K562 (cell line): ENCODE data around the gene BIN1. TPM values are rescaled to one million over a fixed set of nuclear protein-coding genes. Genes with fewer than 3 reads are reported as not detected.

ENCODE experiments used
- ATAC-seq: fragments of 200-7000 bp; cut with Tn5 transposase; 3 replicates; pipeline ENCODE4 v1.9.1; 2020; ENCODE audit warnings: moderate library complexity
- BruUV-seq: library from RNA; stranded (reverse); fragments of 400-500 nt; replicated peaks from 2 replicates; lab custom pipeline; 2021; lab: Mats Ljungman, UMichigan
- CTCF ChIA-PET: fragments of 300-600 bp; formaldehyde crosslinking; extraction: SDS; loops from one replicate; lab custom pipeline; 2021; ENCODE audit warnings: low intra/inter-chr PET ratio; lab: Yijun Ruan, JAX
- POLR2A ChIA-PET: fragments of 300-600, 350-650 bp; sonication (Branson Sonifier 250); formaldehyde crosslinking; extraction: SDS; loops from one replicate; lab custom pipeline; 2021; ENCODE audit warnings: antibody characterized with exemption, inconsistent platforms; lab: Yijun Ruan, JAX
- DNase-seq, 4 experiments: peaks; one replicate each; pipeline versions ENCODE4 v3.0.0 to v3.0.0-alpha.2; 2011 to 2018; ENCODE audit warnings: low spot score in 3 of 4, mixed read lengths in 3 of 4; ENCODE audit errors: extremely low read depth in 1 of 4
- FAIRE-seq: peaks from 2 replicates; lab custom pipeline; 2011; peaks lifted over from hg19 to GRCh38; lab: Jason Lieb, UNC
- H2AFZ ChIP-seq: 2 replicates; pipeline ENCODE4 v1.6.0; 2011; ENCODE audit warnings: low read depth, low read length, control low read depth, inconsistent platforms
- H3K27ac ChIP-seq: fragments of 200-600 bp; 3 replicates; pipeline ENCODE4 v1.8.0; 2011; ENCODE audit warnings: low read depth, mild to moderate bottlenecking, control low read depth, inconsistent platforms, low read length, moderate library complexity, mixed read lengths; ENCODE audit errors: extremely low read depth
- H3K27me3 ChIP-seq, 2 experiments: fragments of 300-600 bp in 1 of 2; 2 replicates in 1 of 2; 3 replicates in 1 of 2; pipeline versions ENCODE4 v1.6.0 to v1.8.0; 2011; ENCODE audit warnings: inconsistent platforms in 2 of 2, low read length in 2 of 2, mild to moderate bottlenecking in 1 of 2, mixed read lengths in 1 of 2, moderate library complexity in 1 of 2; ENCODE audit not compliant: control insufficient read depth in 2 of 2, insufficient read depth in 2 of 2
- H3K36me3 ChIP-seq: fragments of 300-600 bp; 3 replicates; pipeline ENCODE4 v1.8.0; 2011; ENCODE audit warnings: mild to moderate bottlenecking, low read length, inconsistent platforms; ENCODE audit not compliant: control insufficient read depth, insufficient read depth
- H3K4me1 ChIP-seq, 2 experiments: fragments of 200-600 bp in 1 of 2; replicated peaks in 1 of 2; 2 replicates in 1 of 2; 3 replicates in 1 of 2; pipeline versions ENCODE4 v1.5.1 to v1.8.0; 2011; ENCODE audit warnings: inconsistent platforms in 2 of 2, low read length in 2 of 2, mild to moderate bottlenecking in 1 of 2, mixed read lengths in 1 of 2, moderate library complexity in 1 of 2; ENCODE audit not compliant: control insufficient read depth in 2 of 2, insufficient read depth in 2 of 2
- H3K4me2 ChIP-seq: 2 replicates; pipeline ENCODE4 v1.6.1; 2011; ENCODE audit warnings: low read length, control low read depth, inconsistent platforms, mixed read lengths; ENCODE audit not compliant: insufficient read depth
- H3K4me3 ChIP-seq: fragments of 200-600 bp; sonication (generic), shearing (Covaris generic); 2 replicates; pipeline ENCODE4 v1.5.1; 2016; ENCODE audit warnings: control low read depth, inconsistent platforms
- H3K79me2 ChIP-seq: fragments of 200-600 bp; 3 replicates; pipeline ENCODE4 v1.8.0; 2011; ENCODE audit warnings: low read length, inconsistent platforms; ENCODE audit not compliant: control insufficient read depth, insufficient read depth
- H3K9ac ChIP-seq, 2 experiments: 2 replicates each; pipeline versions ENCODE4 v1.6.0 to v1.6.1; 2011; ENCODE audit warnings: low read depth in 2 of 2, low read length in 2 of 2, control low read depth in 1 of 2, inconsistent platforms in 1 of 2, mild to moderate bottlenecking in 1 of 2, mixed read lengths in 1 of 2; ENCODE audit not compliant: insufficient read depth in 1 of 2
- H3K9me1 ChIP-seq: one replicate; pipeline ENCODE4 v1.6.0; 2011; ENCODE audit warnings: inconsistent platforms, mild to moderate bottlenecking, low read length, moderate library complexity; ENCODE audit not compliant: control insufficient read depth, insufficient read depth
- H3K9me3 ChIP-seq: replicated peaks from 2 replicates; pipeline ENCODE4 v1.5.1; 2011; ENCODE audit warnings: low read depth, low read length, inconsistent platforms; ENCODE audit not compliant: control insufficient read depth, insufficient read depth
- H4K20me1 ChIP-seq: replicated peaks from 2 replicates; pipeline ENCODE4 v1.6.1; 2011; ENCODE audit warnings: low read length, inconsistent platforms, mixed read lengths; ENCODE audit not compliant: control insufficient read depth, insufficient read depth
- CBX5 ChIP-seq: IDR thresholded peaks from 2 replicates; pipeline ENCODE4 v1.6.1; 2014; ENCODE audit warnings: low read depth, borderline replicate concordance
- NCOA4 ChIP-seq: fragments of 450-650 bp; IDR thresholded peaks from 2 replicates; pipeline ENCODE4 v1.6.1; 2018; ENCODE audit warnings: mild to moderate bottlenecking; ENCODE audit not compliant: partially characterized antibody
- PHF20 ChIP-seq: fragments of 450-650 bp; IDR thresholded peaks from 2 replicates; pipeline ENCODE4 v1.6.1; 2018; ENCODE audit not compliant: partially characterized antibody
- RBM22 ChIP-seq: fragments of 200-400 bp; formaldehyde crosslinking; IDR thresholded peaks from 2 replicates; pipeline ENCODE4 v1.6.1; 2018; ENCODE audit warnings: low read length, low read depth; ENCODE audit not compliant: poor library complexity, severe bottlenecking
- WGBS: fragments of 100-300 bp; shearing (Covaris generic); methylation state at CpG from one replicate; pipeline ENCODE4 v1.1.6; 2016; ENCODE audit warnings: low coverage, mixed read lengths; ENCODE audit not compliant: insufficient coverage; ENCODE audit errors: missing lambda C conversion rate; 5-methylcytosine and 5-hydroxymethylcytosine counted together
- in situ Hi-C: fragments of 300-500 bp; cut with MboI; formaldehyde crosslinking; loops from 4 replicates; pipeline ENCODE4 v1.15.0; 2018; ENCODE audit warnings: inconsistent platforms, mixed read lengths
- intact Hi-C: fragments of 100-400 bp; cut with micrococcal nuclease; formaldehyde crosslinking; loops from 2 replicates; pipeline ENCODE4 v1.14.2; 2022
- polyA plus RNA-seq, 8 experiments: library from polyadenylated mRNA; depleted of rRNA in 4 of 8; stranded (reverse) in 5 of 8; unstranded in 3 of 8; fragments of >200 nt; fragmentation: Nextera tagmentation in 2 of 8; fragmentation: Illumina TruSeq in 1 of 8; extraction: Ambion mirVana in 2 of 8; extraction: Trizol in 1 of 8; gene quantifications; 2 replicates each; pipeline versions ENCODE4 v1.2.1 to v1.2.3, GENCODE V29; 2011 to 2014; ENCODE audit warnings: inconsistent platforms in 1 of 8, missing spikeins in 1 of 8
- total RNA-seq, 7 experiments: library from RNA; depleted of rRNA in 6 of 7; stranded (reverse); fragments of >200 nt in 6 of 7; fragmentation: Illumina TruSeq in 2 of 7; extraction: Trizol in 2 of 7; gene quantifications; 2 replicates each; pipeline versions ENCODE4 v1.2.1 to v1.2.3, GENCODE V29; 2011 to 2021; ENCODE audit warnings: low replicate concordance in 1 of 7

BIN1 gene
- total and polyA plus RNA-seq, 9 of the 15 experiments (the other 6 are each of a cell fraction or from before 2014, with no cell fraction given) = 0.04 to 2.8 (median 0.79) TPM; not detected in 1

- Histone ChIP-seq H3K9ac (no peak overlapping the region), H3K9me3 (no peaks in the 10 kb centered on the region), H3K36me3 (no peaks in the 10 kb centered on the region), H2AFZ (no peak overlapping the region), H4K20me1 (no peaks in the 10 kb centered on the region), H3K27me3 (peaks cover 14 to 55% of the 10 kb centered on the region in 2 experiments; a peak in 4 of 5 replicates), H3K27ac (no peak overlapping the region), H3K9me1 (no peaks in the 10 kb centered on the region), H3K4me2 (no peak overlapping the region), H3K79me2 (no peaks in the 10 kb centered on the region), H3K4me1 (no peaks in the 10 kb centered on the region), H3K4me3 (no peak overlapping the region)
- TF ChIP-seq RBM22 = no peak
- TF ChIP-seq CBX5 = no peak
- FAIRE-seq (no peak), ATAC-seq (no peak), DNase-seq (no peak)
- no TSS peak for BruUV-seq
- intact Hi-C loops (no loop called here), in situ Hi-C loops (no loop called here)
- POLR2A ChIA-PET = no interaction called here
- CTCF ChIA-PET = no interaction called here
These were observed 69.5 kb downstream of the BIN1 start for GRCh38 chr2:127037476-127037875.

DNA sequence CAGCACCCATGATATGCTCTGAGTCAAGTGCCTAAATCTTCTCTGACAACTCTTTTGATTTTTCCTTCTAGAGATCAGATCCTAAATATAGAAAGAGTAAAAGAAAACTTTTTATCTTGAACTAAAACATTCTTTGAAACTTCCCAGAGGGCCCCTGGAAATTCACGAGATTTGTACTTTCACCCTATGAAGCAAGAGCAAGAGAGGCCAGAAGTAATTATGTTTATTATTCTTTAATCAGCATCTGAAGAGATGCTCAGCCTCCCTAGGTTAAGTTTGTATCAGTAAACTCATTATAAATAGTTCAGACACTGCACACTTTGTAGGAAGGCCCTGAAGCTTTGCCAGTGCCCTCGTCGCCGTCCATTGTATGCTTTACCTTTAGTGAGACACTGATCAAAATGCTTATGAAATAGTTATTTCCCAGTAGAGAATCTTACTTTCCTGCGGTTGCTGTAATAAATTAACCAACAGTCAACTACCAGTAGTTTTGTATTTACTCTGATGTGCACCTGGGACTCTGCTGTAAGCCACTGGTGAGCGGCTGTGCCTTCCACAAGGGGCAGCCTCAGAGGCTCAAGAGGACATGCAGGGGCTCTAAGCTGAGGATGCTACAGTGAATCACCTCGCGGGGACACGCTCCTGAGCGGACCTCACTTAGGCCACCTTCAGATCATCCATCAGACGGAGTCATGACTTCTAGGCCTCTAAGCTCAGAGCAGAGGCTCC is 71.9 kb downstream of the BIN1 start:
- FAIRE-seq (no peak), ATAC-seq (peak; percentile 53; the same call in 1 of the 3 replicates)
- Histone ChIP-seq H2AFZ (no peak overlapping the region), H3K36me3 (no peaks in the 10 kb centered on the region), H4K20me1 (no peaks in the 10 kb centered on the region), H3K9me1 (no peaks in the 10 kb centered on the region), H3K27ac (no peak overlapping the region), H3K4me1 (no peaks in the 10 kb centered on the region), H3K4me3 (no peak overlapping the region), H3K79me2 (no peaks in the 10 kb centered on the region), H3K4me2 (no peak overlapping the region), H3K9me3 (no peaks in the 10 kb centered on the region)
- BruUV-seq = no TSS peak
- in situ Hi-C loops = no loop called here
- CTCF ChIA-PET = no interaction called here
- under 1% methylated on average over 11 of the region's 11 CpGs for WGBS
- intact Hi-C loops = loop anchor here (5.0 kb wide), 1 partner anchor 53 kb away; no protein-coding TSS in a partner anchor
- TF ChIP-seq NCOA4 = no peak
- TF ChIP-seq PHF20 = no peak
- TF ChIP-seq, all 486 proteins: peak for 0
- POLR2A ChIA-PET = interaction anchor here (0.6 to 1.0 kb wide), 2 partner anchors 16 to 289 kb away, joined by 3 read pairs; no protein-coding TSS in a partner anchor
- no peak overlapping the region for H3K9ac ChIP-seq
- no peak for DNase-seq
- peaks cover 18 to 42% of the 10 kb centered on the region in 2 experiments; a peak in 4 of 5 replicates for H3K27me3 ChIP-seq
